Measurements from ENCODE around the gene ASB15. TPM values are rescaled to one million over a fixed set of nuclear protein-coding genes. Genes with fewer than 3 reads are reported as not detected.

Gene ASB15
- total RNA-seq, 4 donors from 2014 or later: not detected

GRCh38 chr7:123608991-123609882, 7.6 kb downstream of the ASB15 start:
- no peaks in the 10 kb centered on the region for H3K4me1 ChIP-seq
- DNase-seq (ENCODE audit: low spot score in 2 of 2): no peak
- 72% methylated on average over 5 of the region's 5 CpGs for WGBS
- TF ChIP-seq POLR2AphosphoS5 (IDR thresholded peaks at IDR 0.05): no peak
- no peak for TF ChIP-seq POLR2A (IDR thresholded peaks at IDR 0.05)
- TF ChIP-seq CTCF (IDR thresholded peaks at IDR 0.05): no peak
- no peak for TF ChIP-seq EP300 (IDR thresholded peaks at IDR 0.05)
- H3K27ac ChIP-seq: no peak overlapping the region
- H3K4me3 ChIP-seq: no peak overlapping the region
- no peaks in the 10 kb centered on the region for H3K9me3 ChIP-seq
- H3K36me3 ChIP-seq: no peaks in the 10 kb centered on the region
- no peaks in the 10 kb centered on the region for H3K27me3 ChIP-seq

DNA sequence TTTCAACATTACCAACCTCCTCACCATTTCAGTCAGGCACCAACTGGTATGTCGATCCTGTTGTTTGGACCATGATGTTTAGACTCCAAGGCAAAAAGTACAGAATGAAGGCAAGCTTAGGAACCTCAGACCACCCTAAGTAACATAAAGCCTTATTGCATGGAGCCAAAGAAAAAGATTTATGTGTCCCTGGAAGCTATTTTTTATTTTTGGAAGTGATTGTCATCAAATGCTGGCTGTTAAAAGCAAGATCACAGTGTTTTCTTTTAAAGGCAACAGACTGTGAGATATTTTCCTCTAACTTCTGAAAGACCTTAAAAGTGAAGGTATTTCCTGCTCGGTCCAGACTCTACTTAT, 8.2 kb downstream of the ASB15 start:
- Histone ChIP-seq H3K4me1 (no peaks in the 10 kb centered on the region), H3K4me3 (no peak overlapping the region), H3K27ac (no peak overlapping the region), H3K27me3 (no peaks in the 10 kb centered on the region), H3K9me3 (no peaks in the 10 kb centered on the region), H3K36me3 (no peaks in the 10 kb centered on the region)
- no peak for DNase-seq (ENCODE audit: low spot score in 2 of 2)
- 49% methylated on average over 2 of the region's 2 CpGs for WGBS
- TF ChIP-seq POLR2AphosphoS5 (IDR thresholded peaks at IDR 0.05) (no peak), POLR2A (IDR thresholded peaks at IDR 0.05) (no peak), EP300 (IDR thresholded peaks at IDR 0.05) (no peak), CTCF (IDR thresholded peaks at IDR 0.05) (no peak)

GRCh38 chr7:123612024-123612423, 10.4 kb downstream of the ASB15 start:
- Histone ChIP-seq H3K27me3 (no peaks in the 10 kb centered on the region), H3K4me1 (no peaks in the 10 kb centered on the region), H3K4me3 (no peak overlapping the region), H3K36me3 (no peaks in the 10 kb centered on the region), H3K27ac (no peak overlapping the region), H3K9me3 (no peaks in the 10 kb centered on the region)
- TF ChIP-seq POLR2A (IDR thresholded peaks at IDR 0.05) (no peak), EP300 (IDR thresholded peaks at IDR 0.05) (no peak), POLR2AphosphoS5 (IDR thresholded peaks at IDR 0.05) (no peak), CTCF (IDR thresholded peaks at IDR 0.05) (no peak)
- no peak for DNase-seq (ENCODE audit: low spot score in 2 of 2)

DNA sequence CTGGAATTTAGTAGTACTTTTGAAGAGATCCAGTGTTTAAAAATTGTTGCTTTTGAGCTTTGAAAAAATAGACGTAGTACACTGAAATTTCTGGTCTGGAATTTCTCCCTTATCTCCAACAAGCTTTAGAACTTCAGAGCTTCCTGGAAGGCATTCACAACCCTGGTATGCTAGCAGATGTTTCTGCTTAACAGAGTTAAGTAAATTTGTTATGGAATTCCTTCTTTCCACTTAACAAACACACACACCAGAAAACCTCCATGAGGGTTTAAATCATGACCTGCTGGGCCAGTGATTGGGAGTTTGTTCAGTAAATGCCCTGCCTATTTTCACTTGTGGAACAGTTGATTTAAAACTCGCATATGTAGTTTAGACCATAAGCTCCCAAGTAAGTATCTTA, 13.7 kb downstream of the ASB15 start:
- H3K9me3 ChIP-seq: no peaks in the 10 kb centered on the region
- H3K36me3 ChIP-seq: no peaks in the 10 kb centered on the region
- TF ChIP-seq CTCF (IDR thresholded peaks at IDR 0.05) (no peak), POLR2AphosphoS5 (IDR thresholded peaks at IDR 0.05) (no peak)
- H3K27me3 ChIP-seq: peaks cover 2% of the 10 kb centered on the region
- no peak overlapping the region for H3K27ac ChIP-seq
- DNase-seq (ENCODE audit: low spot score in 2 of 2): no peak
- 46% methylated on average over 2 of the region's 2 CpGs for WGBS
- no peaks in the 10 kb centered on the region for H3K4me1 ChIP-seq
- H3K4me3 ChIP-seq: no peak overlapping the region

DNA sequence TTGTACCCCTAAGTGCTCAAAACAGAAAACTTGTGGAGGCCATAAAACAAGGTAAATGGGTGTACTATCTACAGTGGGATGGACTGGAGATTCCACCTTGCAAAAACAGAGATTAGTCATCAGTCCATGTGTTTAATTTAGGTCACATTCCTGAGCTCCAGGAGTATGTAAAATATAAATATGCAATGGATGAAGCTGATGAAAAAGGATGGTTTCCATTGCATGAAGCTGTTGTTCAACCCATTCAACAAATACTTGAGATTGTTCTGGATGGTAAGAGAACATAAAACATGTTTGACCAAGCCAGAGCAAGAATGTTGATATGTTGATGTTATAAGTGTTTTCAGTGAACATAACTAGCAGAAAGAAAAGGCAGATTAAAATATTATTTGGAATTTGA, 14.6 kb downstream of the ASB15 start:
- Histone ChIP-seq H3K27me3 (peaks cover 2% of the 10 kb centered on the region), H3K9me3 (no peaks in the 10 kb centered on the region), H3K4me1 (no peaks in the 10 kb centered on the region), H3K36me3 (no peaks in the 10 kb centered on the region), H3K4me3 (no peak overlapping the region), H3K27ac (no peak overlapping the region)
- TF ChIP-seq CTCF (IDR thresholded peaks at IDR 0.05) (no peak), EP300 (IDR thresholded peaks at IDR 0.05) (no peak), POLR2AphosphoS5 (IDR thresholded peaks at IDR 0.05) (no peak), POLR2A (IDR thresholded peaks at IDR 0.05) (no peak)
- no peak for DNase-seq (ENCODE audit: low spot score in 2 of 2)
